A673 (cell line): Measurements from ENCODE around the gene IL36B. TPM values are rescaled to one million over a fixed set of nuclear protein-coding genes. Genes with fewer than 3 reads are reported as not detected.

Source experiments
- BruUV-seq: library from RNA; stranded (reverse); fragments of 400-500 nt; replicated peaks from 2 replicates; lab custom pipeline; 2021; lab: Mats Ljungman, UMichigan
- CTCF ChIA-PET: fragments of 300-600 bp; sonication (Branson Sonifier 250); formaldehyde crosslinking; loops from one replicate; lab custom pipeline; 2022; ENCODE audit warnings: antibody characterized with exemption; lab: Charles Lee
- POLR2A ChIA-PET: fragments of 300-600 bp; sonication (Branson Sonifier 250); formaldehyde crosslinking; loops from one replicate; lab custom pipeline; 2022; ENCODE audit warnings: antibody characterized with exemption; ENCODE audit not compliant: low non-redundant PET; lab: Charles Lee
- DNase-seq: peaks from one replicate; pipeline ENCODE4 v3.0.0-alpha.2; 2015; ENCODE audit warnings: low spot score
- H3K27ac ChIP-seq: fragments of 200-600 bp; sonication (generic); 2 replicates; pipeline ENCODE4 v1.5.1; 2016; ENCODE audit warnings: mixed run types, low read depth, mild to moderate bottlenecking, mixed read lengths, antibody characterized with exemption, low read length; ENCODE audit not compliant: poor library complexity, severe bottlenecking
- H3K27me3 ChIP-seq: fragments of 200-600 bp; sonication (generic); replicated peaks from 2 replicates; pipeline ENCODE4 v1.6.1; 2017; ENCODE audit warnings: mixed run types, low read depth, mild to moderate bottlenecking, mixed read lengths, antibody characterized with exemption, low read length; ENCODE audit not compliant: insufficient read depth, poor library complexity
- H3K36me3 ChIP-seq: fragments of 200-600 bp; sonication (generic); 2 replicates; pipeline ENCODE4 v1.6.1; 2016; ENCODE audit warnings: mixed run types, mild to moderate bottlenecking, mixed read lengths, antibody characterized with exemption, low read length; ENCODE audit not compliant: insufficient read depth, poor library complexity, severe bottlenecking
- H3K4me1 ChIP-seq: fragments of 200-600 bp; sonication (generic); 2 replicates; pipeline ENCODE4 v1.6.1; 2017; ENCODE audit warnings: mixed run types, mild to moderate bottlenecking, mixed read lengths, antibody characterized with exemption, low read length; ENCODE audit not compliant: insufficient read depth, poor library complexity, severe bottlenecking
- H3K4me3 ChIP-seq: fragments of 200-600 bp; sonication (generic); 2 replicates; pipeline ENCODE4 v1.5.1; 2016; ENCODE audit warnings: low read depth, mixed run types, mild to moderate bottlenecking, mixed read lengths, low read length; ENCODE audit not compliant: poor library complexity, severe bottlenecking
- H3K9me3 ChIP-seq: fragments of 200-600 bp; sonication (generic); 2 replicates; pipeline ENCODE4 v1.6.1; 2016; ENCODE audit warnings: mixed run types, low read depth, mild to moderate bottlenecking, mixed read lengths, antibody characterized with exemption, low read length; ENCODE audit not compliant: poor library complexity, severe bottlenecking
- EZH2 ChIP-seq: fragments of 200-600 bp; sonication (generic); IDR thresholded peaks from 2 replicates; pipeline ENCODE4 v1.6.1; 2017; ENCODE audit warnings: borderline replicate concordance, low read depth, mild to moderate bottlenecking, mixed read lengths, antibody characterized with exemption, low read length; ENCODE audit not compliant: poor library complexity, severe bottlenecking
- intact Hi-C: fragments of 100-400 bp; cut with micrococcal nuclease; formaldehyde crosslinking; loops from one replicate; pipeline ENCODE4 v1.10.0; 2022; ENCODE audit not compliant: unreplicated experiment
- total RNA-seq: library from RNA; stranded (reverse); gene quantifications from 2 replicates; pipeline ENCODE4 v1.2.3, GENCODE V29; 2021
- TF ChIP-seq, protein P1 (sequence below): fragments of 300-800, 200-600 bp; sonication (generic); conservative IDR thresholded peaks from 2 replicates; pipeline ENCODE4 v1.5.1; 2017; ENCODE audit warnings: low read depth, mild to moderate bottlenecking, antibody characterized with exemption, low read length, moderate library complexity, mixed read lengths

The IL36B gene
- total RNA-seq, 1 experiment from 2014 or later = not detected

- ChIA-PET POLR2A (no interaction called here), CTCF (interaction anchor here (0.6 kb wide), 1 partner anchor 200 kb away, joined by 8 read pairs; no protein-coding TSS in a partner anchor)
- no peak for DNase-seq
- TF ChIP-seq, protein P1, sequence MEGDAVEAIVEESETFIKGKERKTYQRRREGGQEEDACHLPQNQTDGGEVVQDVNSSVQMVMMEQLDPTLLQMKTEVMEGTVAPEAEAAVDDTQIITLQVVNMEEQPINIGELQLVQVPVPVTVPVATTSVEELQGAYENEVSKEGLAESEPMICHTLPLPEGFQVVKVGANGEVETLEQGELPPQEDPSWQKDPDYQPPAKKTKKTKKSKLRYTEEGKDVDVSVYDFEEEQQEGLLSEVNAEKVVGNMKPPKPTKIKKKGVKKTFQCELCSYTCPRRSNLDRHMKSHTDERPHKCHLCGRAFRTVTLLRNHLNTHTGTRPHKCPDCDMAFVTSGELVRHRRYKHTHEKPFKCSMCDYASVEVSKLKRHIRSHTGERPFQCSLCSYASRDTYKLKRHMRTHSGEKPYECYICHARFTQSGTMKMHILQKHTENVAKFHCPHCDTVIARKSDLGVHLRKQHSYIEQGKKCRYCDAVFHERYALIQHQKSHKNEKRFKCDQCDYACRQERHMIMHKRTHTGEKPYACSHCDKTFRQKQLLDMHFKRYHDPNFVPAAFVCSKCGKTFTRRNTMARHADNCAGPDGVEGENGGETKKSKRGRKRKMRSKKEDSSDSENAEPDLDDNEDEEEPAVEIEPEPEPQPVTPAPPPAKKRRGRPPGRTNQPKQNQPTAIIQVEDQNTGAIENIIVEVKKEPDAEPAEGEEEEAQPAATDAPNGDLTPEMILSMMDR = no peak
- TF ChIP-seq EZH2 = no peak
- intact Hi-C loops = no loop called here
- Histone ChIP-seq H3K36me3 (no peaks in the 10 kb centered on the region), H3K27ac (no peak overlapping the region), H3K27me3 (peaks cover 3% of the 10 kb centered on the region), H3K9me3 (no peaks in the 10 kb centered on the region), H3K4me1 (no peaks in the 10 kb centered on the region), H3K4me3 (no peak overlapping the region)
- BruUV-seq = no TSS peak
Measured at GRCh38 chr2:113083296-113083695, 30.6 kb upstream of the IL36B start.

GRCh38 chr2:113081488-113082210, 29.0 kb upstream of the IL36B start:
- intact Hi-C loops = loop anchor here (2.0 kb wide), 1 partner anchor 117 kb away; no protein-coding TSS in a partner anchor
- Histone ChIP-seq H3K36me3 (no peaks in the 10 kb centered on the region), H3K9me3 (no peaks in the 10 kb centered on the region), H3K4me3 (no peak overlapping the region), H3K27me3 (no peaks in the 10 kb centered on the region), H3K4me1 (no peaks in the 10 kb centered on the region), H3K27ac (no peak overlapping the region)
- TF ChIP-seq EZH2 = no peak
- TF ChIP-seq, protein P1 = no peak
- no peak for DNase-seq
- ChIA-PET POLR2A (no interaction called here), CTCF (no interaction called here)
- BruUV-seq = no TSS peak

DNA sequence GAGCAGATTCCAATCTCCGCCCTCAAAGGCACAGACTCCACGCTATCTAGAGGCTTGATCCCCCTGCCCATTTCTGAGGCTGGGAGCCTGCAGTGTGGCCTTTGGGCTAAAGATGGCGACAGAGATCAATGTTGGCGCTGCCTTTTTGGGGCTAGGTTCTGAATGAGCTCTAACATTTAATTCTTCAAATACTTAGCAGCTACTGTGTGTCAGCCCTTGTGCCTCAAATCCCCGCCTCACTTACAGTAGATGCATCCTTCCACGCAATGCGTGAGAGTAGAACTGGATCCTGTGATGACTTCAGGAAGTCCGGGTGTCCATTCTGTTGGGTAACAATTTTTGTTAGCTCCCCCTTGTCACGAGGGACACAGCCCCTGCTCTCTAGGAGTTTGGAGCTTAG, 27.5 kb upstream of the IL36B start:
- BruUV-seq = no TSS peak
- ChIA-PET POLR2A (no interaction called here), CTCF (interaction anchor here (0.5 to 1.9 kb wide), 9 partner anchors 21 to 1438 kb away, joined by 3 to 16 read pairs (median 4); no protein-coding TSS in a partner anchor)
- H3K27ac ChIP-seq = no peak overlapping the region
- no peaks in the 10 kb centered on the region for H3K9me3 ChIP-seq
- TF ChIP-seq, protein P1 = peak; percentile 83
- TF ChIP-seq EZH2 = no peak
- no peaks in the 10 kb centered on the region for H3K4me1 ChIP-seq
- peak; percentile 59 for DNase-seq
- H3K36me3 ChIP-seq = no peaks in the 10 kb centered on the region
- intact Hi-C loops = loop anchor here (2.0 kb wide), 1 partner anchor 119 kb away; no protein-coding TSS in a partner anchor
- H3K4me3 ChIP-seq = no peak overlapping the region
- H3K27me3 ChIP-seq = peaks cover 2% of the 10 kb centered on the region
